Upper lobe of left lung (tissue), 6 donors: Measurements from ENCODE around the gene TECPR1. TPM values are rescaled to one million over a fixed set of nuclear protein-coding genes. Genes with fewer than 3 reads are reported as not detected.
A peak's percentile ranks its signal among the peaks of the same experiment; 100 is the strongest.

ENCODE experiments used
- ATAC-seq, 2 donors: fragments of 200-7000 bp; cut with Tn5 transposase; one replicate each; pipeline ENCODE4 v1.9.1; 2022; ENCODE audit warnings: mild to moderate bottlenecking in 2 of 2, moderate library complexity in 2 of 2; ENCODE audit not compliant: low FRiP score in 2 of 2
- DNase-seq, 2 donors: peaks; one replicate each; pipeline ENCODE4 v3.0.0-alpha.2; 2019 to 2020
- H3K27ac ChIP-seq, 4 donors: fragments of 200-600 bp; sonication (generic); one replicate each; pipeline ENCODE4 v1.5.1; 2016 to 2019
- H3K27me3 ChIP-seq, 4 donors: fragments of 200-600 bp; sonication (generic); one replicate each; pipeline ENCODE4 v1.5.1; 2017 to 2019
- H3K36me3 ChIP-seq, 4 donors: fragments of 200-600 bp; sonication (generic); one replicate each; pipeline ENCODE4 v1.5.1; 2016 to 2019
- H3K4me1 ChIP-seq, 4 donors: fragments of 200-600 bp; sonication (generic); one replicate each; pipeline ENCODE4 v1.5.1; 2018 to 2019
- H3K4me3 ChIP-seq, 4 donors: fragments of 200-600 bp; sonication (generic); one replicate each; pipeline ENCODE4 v1.5.1; 2017 to 2019; ENCODE audit warnings: mild to moderate bottlenecking in 2 of 4, moderate library complexity in 1 of 4
- H3K9me3 ChIP-seq, 4 donors: fragments of 200-600 bp; sonication (generic); one replicate each; pipeline ENCODE4 v1.5.1; 2018 to 2019
- EP300 ChIP-seq, 4 donors: sonication (generic); formaldehyde crosslinking; IDR thresholded peaks; one replicate each; pipeline ENCODE4 v1.5.1; 2017; ENCODE audit warnings: antibody characterized with exemption in 4 of 4, control low read depth in 2 of 4
- POLR2A ChIP-seq, 4 donors: fragments of 450-650 bp; IDR thresholded peaks; one replicate each; pipeline ENCODE4 v1.5.1; 2016 to 2017; ENCODE audit warnings: antibody characterized with exemption in 4 of 4, mild to moderate bottlenecking in 2 of 4
- POLR2AphosphoS5 ChIP-seq, 2 donors: sonication (generic); formaldehyde crosslinking; IDR thresholded peaks; one replicate each; pipeline ENCODE4 v1.5.1; 2017; ENCODE audit warnings: antibody characterized with exemption in 2 of 2
- WGBS, 2 donors: methylation state at CpG; one replicate each; pipeline ENCODE4 v1.1.5; 2017 to 2018; 5-methylcytosine and 5-hydroxymethylcytosine counted together
- total RNA-seq, 6 donors: library from RNA; depleted of rRNA in 4 of 6; stranded (reverse); fragments of >200 nt in 4 of 6; gene quantifications; one replicate each; pipeline versions ENCODE4 v1.1.0 to v1.2.1, GENCODE V29; 2016 to 2021
- TF ChIP-seq, protein P1 (sequence below), 6 experiments: fragments of 450-650 bp in 4 of 6; fragments of 200-600 bp in 2 of 6; sonication (generic) in 2 of 6; IDR thresholded peaks; one replicate each; pipeline ENCODE4 v1.5.1; 2016 to 2019; ENCODE audit warnings: antibody characterized with exemption in 6 of 6
- donor health status: DM: no; HTN: no; CAD: no; lungs with moderate emphysema.
- donor health status: DM: no; HTN: yes; CAD: no; lungs with severe emphysema.

Gene TECPR1
- total RNA-seq, 6 donors from 2014 or later: 16.6 to 101 (median 55.0) TPM

DNA sequence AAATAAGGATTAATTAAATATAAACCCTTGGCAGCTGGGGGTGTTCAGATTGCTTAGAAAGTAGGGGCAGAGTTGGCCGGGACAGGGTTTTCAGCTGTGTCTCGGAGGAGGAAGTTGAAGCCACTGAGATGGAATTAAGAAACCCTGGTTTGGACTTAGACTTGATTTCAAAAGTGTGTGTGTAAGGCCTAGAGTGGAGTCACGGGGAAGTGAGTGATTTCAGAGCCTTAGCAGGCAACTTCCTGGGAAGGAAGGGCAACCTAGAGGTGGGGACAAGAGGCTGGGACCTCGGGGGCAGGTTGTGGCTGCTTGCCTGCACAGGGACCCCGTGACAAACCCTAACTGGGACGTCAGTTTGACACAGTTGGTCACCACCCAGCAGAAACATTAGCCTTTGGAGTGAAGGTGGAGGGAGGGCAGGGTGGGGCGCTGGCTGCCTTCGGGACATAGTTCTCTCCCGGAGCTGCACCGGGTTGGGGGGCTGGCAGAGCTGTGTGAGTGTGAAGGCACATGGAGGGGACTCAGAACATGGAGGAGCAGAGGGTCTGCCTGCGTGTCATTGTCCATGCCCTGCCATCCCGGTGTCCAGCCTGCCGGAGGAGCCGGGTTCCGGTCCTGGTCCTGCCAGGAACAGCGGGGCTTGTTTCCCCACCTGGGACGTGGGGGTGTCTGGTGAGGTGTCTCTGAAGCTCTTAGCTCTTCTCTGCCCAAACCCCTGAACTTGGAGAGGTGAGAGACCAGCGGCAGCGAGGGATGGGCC lies 31.3 kb upstream of the TECPR1 start:
- TF ChIP-seq, protein P1, sequence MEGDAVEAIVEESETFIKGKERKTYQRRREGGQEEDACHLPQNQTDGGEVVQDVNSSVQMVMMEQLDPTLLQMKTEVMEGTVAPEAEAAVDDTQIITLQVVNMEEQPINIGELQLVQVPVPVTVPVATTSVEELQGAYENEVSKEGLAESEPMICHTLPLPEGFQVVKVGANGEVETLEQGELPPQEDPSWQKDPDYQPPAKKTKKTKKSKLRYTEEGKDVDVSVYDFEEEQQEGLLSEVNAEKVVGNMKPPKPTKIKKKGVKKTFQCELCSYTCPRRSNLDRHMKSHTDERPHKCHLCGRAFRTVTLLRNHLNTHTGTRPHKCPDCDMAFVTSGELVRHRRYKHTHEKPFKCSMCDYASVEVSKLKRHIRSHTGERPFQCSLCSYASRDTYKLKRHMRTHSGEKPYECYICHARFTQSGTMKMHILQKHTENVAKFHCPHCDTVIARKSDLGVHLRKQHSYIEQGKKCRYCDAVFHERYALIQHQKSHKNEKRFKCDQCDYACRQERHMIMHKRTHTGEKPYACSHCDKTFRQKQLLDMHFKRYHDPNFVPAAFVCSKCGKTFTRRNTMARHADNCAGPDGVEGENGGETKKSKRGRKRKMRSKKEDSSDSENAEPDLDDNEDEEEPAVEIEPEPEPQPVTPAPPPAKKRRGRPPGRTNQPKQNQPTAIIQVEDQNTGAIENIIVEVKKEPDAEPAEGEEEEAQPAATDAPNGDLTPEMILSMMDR (IDR thresholded peaks at IDR 0.05): no peak
- TF ChIP-seq POLR2A (IDR thresholded peaks at IDR 0.05) (peak in 3 of 4 donors; percentile 40 to 84 (median 53)), EP300 (IDR thresholded peaks at IDR 0.05) (peak in 1 of 4 donors; percentile 80), POLR2AphosphoS5 (IDR thresholded peaks at IDR 0.05) (peak; percentile 61 to 80)
- ATAC-seq (peak; percentile 31 to 32), DNase-seq (peak; percentile 75 to 89)
- 22 to 25% methylated on average over 10 to 19 of the region's 19 CpGs for WGBS, 2 donors
- H3K27ac ChIP-seq: peak overlapping the region; percentile 98 to 100 (median 99)
- no peaks in the 10 kb centered on the region for H3K27me3 ChIP-seq
- peaks cover 0 to 27% (median 12%) of the 10 kb centered on the region in 4 donors for H3K36me3 ChIP-seq
- H3K4me3 ChIP-seq: peak overlapping the region; percentile 89 to 98 (median 92)
- peaks cover 47 to 73% (median 63%) of the 10 kb centered on the region in 4 donors for H3K4me1 ChIP-seq
- H3K9me3 ChIP-seq: no peaks in the 10 kb centered on the region

GRCh38 chr7:98282703-98283102 lies 30.7 kb upstream of the TECPR1 start:
- ATAC-seq: no peak
- TF ChIP-seq, protein P1 (IDR thresholded peaks at IDR 0.05): no peak
- TF ChIP-seq POLR2A (IDR thresholded peaks at IDR 0.05): no peak
- TF ChIP-seq EP300 (IDR thresholded peaks at IDR 0.05): no peak
- TF ChIP-seq POLR2AphosphoS5 (IDR thresholded peaks at IDR 0.05): no peak

DNA sequence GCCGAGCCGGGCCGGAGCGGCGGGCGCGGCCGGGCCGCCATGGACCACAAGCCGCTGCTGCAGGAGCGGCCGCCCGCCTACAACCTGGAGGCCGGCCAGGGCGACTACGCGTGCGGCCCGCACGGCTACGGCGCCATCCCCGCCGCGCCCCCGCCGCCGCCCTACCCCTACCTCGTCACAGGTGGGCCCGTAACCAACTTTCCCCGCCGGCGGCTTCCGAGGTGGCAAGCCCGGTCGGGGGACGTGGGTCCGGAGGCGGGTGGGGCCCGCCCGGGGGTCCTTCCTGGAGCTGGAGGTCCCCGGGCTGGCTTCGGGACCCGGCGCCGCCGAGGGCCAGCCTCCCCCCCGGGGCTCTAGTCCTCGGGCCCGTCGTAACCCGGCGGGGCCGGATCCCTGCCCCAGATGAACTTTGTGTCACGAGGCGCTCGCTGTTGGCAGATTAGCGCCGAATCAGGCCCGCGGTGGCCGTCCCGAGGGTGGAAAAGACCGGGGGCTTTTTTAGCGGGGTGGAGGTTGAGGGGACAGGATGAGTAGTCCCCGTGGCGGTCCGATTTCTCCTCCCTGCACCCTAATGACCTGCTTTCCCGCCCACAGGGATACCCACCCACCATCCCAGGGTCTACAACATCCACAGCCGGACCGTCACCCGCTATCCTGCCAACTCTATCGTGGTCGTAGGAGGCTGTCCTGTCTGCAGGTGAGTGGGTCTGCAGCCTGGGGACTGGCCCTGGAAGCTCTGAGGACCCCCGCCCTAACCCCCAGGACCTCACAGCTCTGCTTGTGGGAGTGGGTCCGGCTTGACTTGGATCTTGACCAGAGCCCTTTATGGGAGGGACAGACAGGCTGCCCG lies 29.9 kb upstream of the TECPR1 start:
- H3K4me3 ChIP-seq: peak overlapping the region; percentile 89 to 98 (median 92)
- 11% methylated on average over 9 of the region's 77 CpGs; no CpG with 5 or more reads in 1 of the 2 donors for WGBS, 2 donors
- no peak for DNase-seq
- TF ChIP-seq, protein P1 (IDR thresholded peaks at IDR 0.05): no peak
- peak in 1 of 4 donors; percentile 7 for TF ChIP-seq POLR2A (IDR thresholded peaks at IDR 0.05)
- no peaks in the 10 kb centered on the region for H3K27me3 ChIP-seq
- H3K27ac ChIP-seq: peak overlapping the region; percentile 98 to 100 (median 99)
- no peak for ATAC-seq
- H3K9me3 ChIP-seq: no peaks in the 10 kb centered on the region
- H3K36me3 ChIP-seq: peaks cover 0 to 15% (median 3%) of the 10 kb centered on the region in 4 donors
- H3K4me1 ChIP-seq: peaks cover 36 to 63% (median 54%) of the 10 kb centered on the region in 4 donors

More at GRCh38 chr7:98282703-98283102, 30.7 kb upstream of the TECPR1 start:
- H3K27ac ChIP-seq: peak overlapping the region; percentile 98 to 100 (median 99)
- H3K4me1 ChIP-seq: peaks cover 41 to 68% (median 58%) of the 10 kb centered on the region in 4 donors
- peak overlapping the region; percentile 89 to 98 (median 92) for H3K4me3 ChIP-seq
- peaks cover 0 to 21% (median 5%) of the 10 kb centered on the region in 4 donors for H3K36me3 ChIP-seq
- 27 to 28% methylated on average over 16 of the region's 16 CpGs for WGBS, 2 donors
- H3K27me3 ChIP-seq: no peaks in the 10 kb centered on the region
- H3K9me3 ChIP-seq: no peaks in the 10 kb centered on the region
- no peak for DNase-seq

DNA sequence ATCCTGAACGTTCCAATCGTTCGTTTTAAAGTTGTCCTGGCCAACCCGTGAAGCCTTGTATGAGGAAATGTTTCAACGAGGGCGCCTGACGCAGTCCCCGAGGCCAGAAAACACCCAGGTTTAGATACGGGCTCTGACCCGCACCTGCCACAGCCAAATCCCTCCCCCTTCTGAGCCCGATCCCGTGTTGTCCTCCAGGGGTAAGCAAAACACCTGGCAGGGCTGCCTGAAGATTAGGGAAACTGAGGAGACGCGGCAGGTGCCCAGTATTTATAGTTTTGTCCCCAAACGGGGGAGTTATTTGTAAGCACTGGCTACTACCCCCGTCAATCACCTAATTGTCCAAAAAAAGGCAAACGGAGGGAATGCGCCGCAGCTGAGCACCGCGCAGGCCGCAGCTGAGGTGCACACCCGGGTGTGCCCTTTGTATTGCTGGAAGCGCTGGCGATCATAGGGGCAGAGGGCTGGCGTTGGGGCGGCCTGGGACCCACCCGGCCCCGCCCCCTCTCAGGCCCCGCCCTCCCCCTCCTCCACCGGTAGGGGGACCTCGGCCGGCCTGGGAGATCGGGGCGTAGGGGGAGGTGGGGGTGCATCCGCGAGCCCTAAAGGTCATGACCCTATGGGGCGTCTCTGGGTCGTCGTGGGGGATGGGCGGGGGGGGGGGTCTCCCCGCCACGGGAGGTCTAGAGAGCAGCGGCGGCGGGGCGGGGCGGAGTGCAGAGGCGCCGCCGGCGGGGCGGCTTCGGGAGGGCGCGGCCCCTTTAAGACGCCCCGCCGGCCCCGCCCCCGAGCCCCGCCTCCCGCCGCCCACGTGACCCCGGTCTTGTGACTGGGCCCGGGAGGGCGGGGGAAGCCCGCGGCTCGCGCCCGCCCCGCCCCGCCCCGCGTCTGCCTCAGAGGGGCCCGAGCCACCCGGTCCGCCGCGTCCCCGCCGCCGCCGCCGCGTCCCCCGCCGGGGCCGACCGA lies 29.0 kb upstream of the TECPR1 start, which contains the start of gene BRI3:
Gene BRI3 (plus strand): TSS at position 896 of the 966 bp plus-strand sequence. CDS start 110 bp downstream, outside the sequence.
- DNase-seq (peak; percentile 91 to 99), ATAC-seq (peak; percentile 83 to 86)
- peaks cover 33 to 63% (median 53%) of the 10 kb centered on the region in 4 donors for H3K4me1 ChIP-seq
- TF ChIP-seq, protein P1 (IDR thresholded peaks at IDR 0.05): peak in 2 of 6 experiments; percentile 7 to 11
- TF ChIP-seq EP300 (IDR thresholded peaks at IDR 0.05): no peak
- TF ChIP-seq POLR2A (IDR thresholded peaks at IDR 0.05): peak in 3 of 4 donors; percentile 85 to 96 (median 87)
- peak; percentile 82 to 95 for TF ChIP-seq POLR2AphosphoS5 (IDR thresholded peaks at IDR 0.05)
- peak within 1 kb of the TSS; percentile 89 to 98 (median 92) for H3K4me3 ChIP-seq
- 0 to 2% methylated on average over 12 to 25 of the region's 92 CpGs for WGBS, 2 donors
- H3K9me3 ChIP-seq: no peaks in the 10 kb centered on the region
- no peaks in the 10 kb centered on the region for H3K27me3 ChIP-seq
- peak within 1 kb of the TSS; percentile 98 to 100 (median 99) for H3K27ac ChIP-seq
- H3K36me3 ChIP-seq: peaks cover 0 to 9% (median 3%) of the 10 kb centered on the region in 4 donors
